Stimulated activated CD4-positive, alpha-beta T cell treated with anti-CD3 and anti-CD28 coated beads, Interleukin-1b, Interleukin-23, amount 100 ng/mL, for 24 hours (primary cell): ENCODE results near the gene STX16.
A peak's percentile ranks its signal among the peaks of the same experiment; 100 is the strongest.
"Not testable (repeated sequence)": the region's sequence is repeated elsewhere in the genome, so short reads cannot be mapped to it uniquely, and the experiment has no call there.

Source experiments
- DNase-seq, 4 experiments: peaks; one replicate each; pipeline ENCODE4 v3.0.0-alpha.2; 2020; ENCODE audit warnings: low read depth in 4 of 4, low spot score in 1 of 4

The STX16 gene

DNA sequence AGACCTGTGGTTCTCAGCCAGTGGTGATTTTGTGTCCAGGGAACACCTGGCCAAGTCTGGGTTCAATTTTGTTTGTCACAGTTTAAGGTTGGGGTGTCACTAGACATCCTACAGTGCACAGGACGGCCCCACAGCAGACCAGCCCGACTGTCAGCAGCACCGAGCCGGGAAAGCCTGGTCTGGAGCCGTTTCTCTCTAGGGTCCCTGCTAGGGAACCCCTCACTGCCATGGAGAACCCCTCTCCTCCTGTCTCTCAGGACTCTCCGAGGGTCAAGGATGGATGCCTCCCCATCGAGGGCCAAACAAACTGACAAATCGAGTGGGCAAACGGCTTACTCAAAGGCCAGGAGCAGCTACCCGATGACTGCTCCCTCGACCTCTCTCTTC lies 15.8 kb upstream of the STX16 start:
- DNase-seq, result no peak

DNA sequence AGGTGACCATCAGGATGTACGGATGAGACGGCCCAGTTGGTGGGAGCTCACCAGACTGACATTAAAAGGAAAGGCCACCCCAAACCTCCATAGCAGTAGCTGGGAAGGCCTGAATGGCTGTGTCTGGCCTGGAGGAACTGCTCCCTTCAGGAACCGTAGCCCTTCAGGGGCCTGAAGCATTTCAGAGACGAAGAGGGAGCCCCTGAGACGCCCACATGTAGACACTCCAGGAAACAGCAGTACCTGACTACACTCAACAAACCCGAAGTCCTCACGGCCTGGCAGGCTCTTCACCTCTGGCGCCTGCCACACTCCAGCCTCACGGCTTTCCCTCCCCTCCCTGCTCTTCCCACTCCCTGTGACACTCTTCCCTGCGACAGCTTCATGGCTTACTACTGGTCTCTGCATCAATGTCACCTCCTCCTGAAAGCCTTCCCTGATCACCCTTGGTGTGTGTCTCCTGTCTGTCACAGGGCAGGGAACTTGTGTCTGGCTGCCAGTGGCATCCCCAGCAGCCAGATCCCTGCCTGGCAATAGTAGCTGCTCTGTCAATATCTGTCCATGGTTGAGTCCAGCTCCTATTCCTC lies 14.6 kb upstream of the STX16 start:
- no peak for DNase-seq

GRCh38 chr20:58636983-58637421 lies 14.1 kb upstream of the STX16 start:
- no peak for DNase-seq

DNA sequence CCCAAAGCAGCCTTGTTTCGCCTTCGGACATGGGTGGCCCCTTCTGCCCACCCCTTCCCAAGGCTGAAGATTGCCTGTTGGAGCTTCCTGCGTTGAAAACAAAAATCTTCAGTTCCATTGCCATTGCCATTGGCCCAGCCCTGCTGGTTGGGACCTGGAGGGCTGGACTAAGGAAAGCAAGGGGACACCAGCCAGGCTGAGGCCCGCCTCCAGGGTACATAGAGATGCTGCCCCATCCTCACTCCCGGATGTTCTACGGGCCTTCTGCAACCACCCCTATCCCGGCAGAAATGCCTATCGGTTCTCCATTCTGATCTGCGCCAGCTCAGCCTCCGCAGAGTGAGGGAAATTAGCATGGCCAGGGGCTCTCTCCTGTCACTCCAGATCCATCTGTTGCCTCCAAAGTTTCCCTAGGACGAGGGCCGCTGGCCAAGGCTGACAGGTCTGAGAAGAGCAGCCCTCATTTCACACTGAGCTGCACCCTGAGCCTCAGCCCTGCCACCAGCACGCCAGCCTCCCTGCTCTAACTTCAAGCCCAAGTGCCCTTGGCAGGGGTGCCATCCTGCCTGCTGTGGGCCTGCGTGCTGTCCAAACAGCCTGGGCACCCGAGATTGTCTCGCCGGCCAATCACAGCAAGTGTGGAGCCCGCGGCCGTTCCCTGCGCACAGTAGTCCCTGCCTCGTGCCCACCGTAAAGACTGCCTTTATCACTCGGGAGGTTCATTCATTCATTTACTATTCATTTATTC lies 13.4 kb upstream of the STX16 start:
- no peak for DNase-seq

- no peak for DNase-seq
Measured at GRCh38 chr20:58638467-58639181, 12.5 kb upstream of the STX16 start.

GRCh38 chr20:58639182-58640146 lies 11.6 kb upstream of the STX16 start:
- DNase-seq, result no peak

DNA sequence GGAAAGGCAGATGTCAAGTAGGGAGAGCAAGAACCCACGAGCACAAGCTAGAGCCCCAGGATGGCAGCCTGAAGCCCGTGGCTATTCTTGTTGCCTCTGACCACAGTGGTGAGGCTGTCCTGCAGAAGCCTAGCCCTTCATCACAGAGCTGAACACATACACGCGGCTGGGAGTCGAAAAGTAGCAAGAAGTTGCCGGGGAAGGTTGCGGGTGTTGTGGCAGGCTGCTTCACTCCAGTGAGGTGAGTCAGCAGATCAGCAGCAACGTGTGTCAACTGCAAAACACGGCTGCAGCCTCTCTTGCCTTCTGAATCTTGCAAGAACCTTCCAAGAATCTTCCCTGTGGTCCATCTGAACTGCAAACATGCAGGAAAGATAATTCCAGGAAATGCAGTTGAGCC lies 10.6 kb upstream of the STX16 start:
- DNase-seq, result no peak

DNA sequence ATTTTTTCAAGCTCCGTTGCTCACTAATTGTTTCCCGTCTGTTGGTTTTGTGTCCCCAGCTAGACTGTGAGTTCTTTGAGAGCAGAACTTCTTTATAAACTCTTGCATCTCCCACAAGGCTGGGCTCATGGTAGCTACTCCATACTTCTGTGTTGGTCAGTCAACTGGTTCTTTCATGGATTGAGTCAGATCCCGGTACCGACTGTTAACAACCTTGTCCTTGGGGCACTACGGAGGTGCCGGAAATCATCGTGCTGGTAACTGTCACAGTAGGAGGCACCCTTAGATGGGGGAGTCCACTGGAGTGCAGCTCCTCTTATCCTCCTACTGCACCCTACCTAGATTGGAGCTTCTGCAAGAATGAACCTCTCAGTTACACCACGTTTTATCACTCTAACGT lies 8.6 kb upstream of the STX16 start:
- DNase-seq, result no peak

DNA sequence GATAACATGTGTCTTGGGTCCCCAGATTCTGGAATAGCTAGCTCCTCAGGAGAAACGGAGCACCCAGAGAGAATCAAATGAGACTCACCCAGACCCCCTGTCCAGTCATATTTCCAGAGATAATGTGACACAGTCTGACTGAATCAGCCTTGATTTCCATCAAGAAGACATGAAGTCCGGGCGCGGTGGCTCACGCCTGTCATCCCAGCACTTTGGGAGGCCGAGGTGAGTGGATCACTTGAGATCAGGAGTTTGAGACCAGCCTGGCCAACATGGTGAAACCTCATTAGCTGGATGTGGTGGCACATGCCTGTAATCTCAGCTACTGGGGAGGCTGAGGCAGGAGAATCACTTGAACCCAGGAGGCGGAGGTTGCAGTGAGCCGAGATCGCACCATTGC lies 8.2 kb upstream of the STX16 start:
- not testable (repeated sequence) for DNase-seq

GRCh38 chr20:58645412-58645968 lies 5.6 kb upstream of the STX16 start:
- no peak for DNase-seq

- DNase-seq, result no peak
Measured at GRCh38 chr20:58646257-58646656, 4.8 kb upstream of the STX16 start.

GRCh38 chr20:58646703-58647102 lies 4.4 kb upstream of the STX16 start:
- DNase-seq, result no peak

DNA sequence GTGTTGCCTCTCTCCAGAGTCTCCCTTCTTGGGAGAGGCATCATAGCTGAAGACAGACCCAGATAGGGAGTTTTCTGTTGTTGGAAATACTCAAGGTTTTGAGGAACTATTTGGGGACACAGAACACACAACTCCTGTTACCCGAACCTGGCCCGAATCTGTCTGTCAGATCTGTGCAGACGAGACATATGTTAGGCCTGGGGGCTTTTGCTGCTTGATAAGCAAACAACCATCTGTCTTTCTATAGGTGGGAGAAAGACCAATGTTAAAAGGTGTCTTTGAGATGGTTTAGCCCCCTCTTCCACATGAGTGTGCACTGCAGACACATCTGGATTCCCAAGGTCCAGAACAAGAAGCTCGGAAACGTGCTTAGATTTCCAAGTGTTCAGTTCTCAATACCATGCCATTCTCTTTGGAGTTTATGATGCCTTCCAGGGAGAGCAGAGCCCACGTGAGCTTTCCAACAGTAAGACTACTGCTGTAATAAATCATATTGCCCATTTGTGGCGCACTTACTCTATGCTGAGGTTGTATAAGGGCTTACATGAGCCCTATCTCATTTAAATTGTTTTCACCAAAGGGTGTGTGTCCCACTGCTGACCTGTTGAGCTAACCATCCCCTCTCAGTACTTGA lies 3.8 kb upstream of the STX16 start:
- DNase-seq, result no peak

GRCh38 chr20:58647796-58648501 lies 3.1 kb upstream of the STX16 start:
- DNase-seq, result no peak

- DNase-seq, result not testable (repeated sequence)
Measured at GRCh38 chr20:58648502-58648825, 2.6 kb upstream of the STX16 start.

- peak in 2 of 4 experiments; percentile 20 to 21 for DNase-seq
Measured at GRCh38 chr20:58649288-58650180, 1.5 kb upstream of the STX16 start.

- DNase-seq, result peak in 1 of 4 experiments; percentile 18
Measured at GRCh38 chr20:58650181-58650775, 805 bp upstream of the STX16 start.

- no peak for DNase-seq
Measured at GRCh38 chr20:58651559-58651945, 469 bp downstream of the STX16 start.
